Upper lobe of left lung (tissue), 6 donors: ENCODE data around the gene PRKCH. TPM values are rescaled to one million over a fixed set of nuclear protein-coding genes. Genes with fewer than 3 reads are reported as not detected.

Experiments
- ATAC-seq, 2 donors: fragments of 200-7000 bp; cut with Tn5 transposase; one replicate each; pipeline ENCODE4 v1.9.1; 2022; ENCODE audit warnings: mild to moderate bottlenecking in 2 of 2, moderate library complexity in 2 of 2; ENCODE audit not compliant: low FRiP score in 2 of 2
- DNase-seq, 2 donors: peaks; one replicate each; pipeline ENCODE4 v3.0.0-alpha.2; 2019 to 2020
- H3K27ac ChIP-seq, 4 donors: fragments of 200-600 bp; sonication (generic); one replicate each; pipeline ENCODE4 v1.5.1; 2016 to 2019
- H3K27me3 ChIP-seq, 4 donors: fragments of 200-600 bp; sonication (generic); one replicate each; pipeline ENCODE4 v1.5.1; 2017 to 2019
- H3K36me3 ChIP-seq, 4 donors: fragments of 200-600 bp; sonication (generic); one replicate each; pipeline ENCODE4 v1.5.1; 2016 to 2019
- H3K4me1 ChIP-seq, 4 donors: fragments of 200-600 bp; sonication (generic); one replicate each; pipeline ENCODE4 v1.5.1; 2018 to 2019
- H3K4me3 ChIP-seq, 4 donors: fragments of 200-600 bp; sonication (generic); one replicate each; pipeline ENCODE4 v1.5.1; 2017 to 2019; ENCODE audit warnings: mild to moderate bottlenecking in 2 of 4, moderate library complexity in 1 of 4
- H3K9me3 ChIP-seq, 4 donors: fragments of 200-600 bp; sonication (generic); one replicate each; pipeline ENCODE4 v1.5.1; 2018 to 2019
- EP300 ChIP-seq, 4 donors: sonication (generic); formaldehyde crosslinking; IDR thresholded peaks; one replicate each; pipeline ENCODE4 v1.5.1; 2017; ENCODE audit warnings: antibody characterized with exemption in 4 of 4, control low read depth in 2 of 4
- POLR2A ChIP-seq, 4 donors: fragments of 450-650 bp; IDR thresholded peaks; one replicate each; pipeline ENCODE4 v1.5.1; 2016 to 2017; ENCODE audit warnings: antibody characterized with exemption in 4 of 4, mild to moderate bottlenecking in 2 of 4
- POLR2AphosphoS5 ChIP-seq, 2 donors: sonication (generic); formaldehyde crosslinking; IDR thresholded peaks; one replicate each; pipeline ENCODE4 v1.5.1; 2017; ENCODE audit warnings: antibody characterized with exemption in 2 of 2
- WGBS, 2 donors: methylation state at CpG; one replicate each; pipeline ENCODE4 v1.1.5; 2017 to 2018; 5-methylcytosine and 5-hydroxymethylcytosine counted together
- total RNA-seq, 6 donors: library from RNA; depleted of rRNA in 4 of 6; stranded (reverse); fragments of >200 nt in 4 of 6; gene quantifications; one replicate each; pipeline versions ENCODE4 v1.1.0 to v1.2.1, GENCODE V29; 2016 to 2021
- TF ChIP-seq, protein P1 (sequence below), 6 experiments: fragments of 450-650 bp in 4 of 6; fragments of 200-600 bp in 2 of 6; sonication (generic) in 2 of 6; IDR thresholded peaks; one replicate each; pipeline ENCODE4 v1.5.1; 2016 to 2019; ENCODE audit warnings: antibody characterized with exemption in 6 of 6
- donor health status: DM: no; HTN: no; CAD: no; lungs with moderate emphysema.
- donor health status: DM: no; HTN: yes; CAD: no; lungs with severe emphysema.

Gene PRKCH
- total RNA-seq, 6 donors from 2014 or later = 54.0 to 102 (median 76.6) TPM

DNA sequence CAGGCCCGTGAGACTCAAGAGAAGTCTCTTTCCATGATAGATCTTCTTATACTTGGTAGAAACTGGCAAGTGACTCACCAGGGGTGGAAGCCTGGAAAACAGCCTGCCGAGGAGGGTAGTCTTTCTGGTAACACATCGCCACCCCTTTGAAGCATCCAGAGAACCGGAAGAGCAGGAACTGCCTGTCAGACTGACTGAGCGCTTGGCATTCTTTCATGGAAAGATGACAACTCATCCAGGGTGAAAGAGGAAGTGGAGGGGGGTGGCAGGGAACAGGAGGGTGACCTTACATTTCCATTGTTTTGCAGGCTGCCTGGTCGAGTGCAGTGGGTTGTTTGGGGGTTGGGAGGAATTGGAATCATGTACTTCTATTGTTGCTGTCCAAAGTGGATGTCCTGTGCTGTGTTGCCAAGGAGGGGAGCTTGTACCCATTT is 34.5 kb downstream of the PRKCH start:
- TF ChIP-seq POLR2AphosphoS5 (IDR thresholded peaks at IDR 0.05) (peak; percentile 93 to 98), POLR2A (IDR thresholded peaks at IDR 0.05) (peak in 1 of 4 donors; percentile 15), EP300 (IDR thresholded peaks at IDR 0.05) (peak in 3 of 4 donors; percentile 72 to 96 (median 96))
- TF ChIP-seq, protein P1, sequence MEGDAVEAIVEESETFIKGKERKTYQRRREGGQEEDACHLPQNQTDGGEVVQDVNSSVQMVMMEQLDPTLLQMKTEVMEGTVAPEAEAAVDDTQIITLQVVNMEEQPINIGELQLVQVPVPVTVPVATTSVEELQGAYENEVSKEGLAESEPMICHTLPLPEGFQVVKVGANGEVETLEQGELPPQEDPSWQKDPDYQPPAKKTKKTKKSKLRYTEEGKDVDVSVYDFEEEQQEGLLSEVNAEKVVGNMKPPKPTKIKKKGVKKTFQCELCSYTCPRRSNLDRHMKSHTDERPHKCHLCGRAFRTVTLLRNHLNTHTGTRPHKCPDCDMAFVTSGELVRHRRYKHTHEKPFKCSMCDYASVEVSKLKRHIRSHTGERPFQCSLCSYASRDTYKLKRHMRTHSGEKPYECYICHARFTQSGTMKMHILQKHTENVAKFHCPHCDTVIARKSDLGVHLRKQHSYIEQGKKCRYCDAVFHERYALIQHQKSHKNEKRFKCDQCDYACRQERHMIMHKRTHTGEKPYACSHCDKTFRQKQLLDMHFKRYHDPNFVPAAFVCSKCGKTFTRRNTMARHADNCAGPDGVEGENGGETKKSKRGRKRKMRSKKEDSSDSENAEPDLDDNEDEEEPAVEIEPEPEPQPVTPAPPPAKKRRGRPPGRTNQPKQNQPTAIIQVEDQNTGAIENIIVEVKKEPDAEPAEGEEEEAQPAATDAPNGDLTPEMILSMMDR (IDR thresholded peaks at IDR 0.05) = no peak
- Histone ChIP-seq H3K9me3 (no peaks in the 10 kb centered on the region), H3K27me3 (no peaks in the 10 kb centered on the region), H3K36me3 (no peaks in the 10 kb centered on the region), H3K4me3 (no peak overlapping the region), H3K4me1 (peaks cover 28 to 50% (median 38%) of the 10 kb centered on the region in 4 donors), H3K27ac (peak overlapping the region; percentile 60 to 82 (median 66))
- peak; percentile 74 to 90 for ATAC-seq
- peak in 1 of 2 donors; percentile 79 for DNase-seq
- WGBS, 2 donors = 11 to 13% methylated on average over 6 of the region's 6 CpGs

- no peaks in the 10 kb centered on the region for H3K27me3 ChIP-seq
- TF ChIP-seq POLR2AphosphoS5 (IDR thresholded peaks at IDR 0.05) (no peak), EP300 (IDR thresholded peaks at IDR 0.05) (no peak), POLR2A (IDR thresholded peaks at IDR 0.05) (no peak)
- TF ChIP-seq, protein P1 (IDR thresholded peaks at IDR 0.05) = no peak
- no peak for ATAC-seq
- DNase-seq = no peak
- H3K4me1 ChIP-seq = peaks cover 28 to 52% (median 40%) of the 10 kb centered on the region in 4 donors
- no peaks in the 10 kb centered on the region for H3K36me3 ChIP-seq
- H3K27ac ChIP-seq = peak overlapping the region; percentile 2 to 82 (median 66)
- no peaks in the 10 kb centered on the region for H3K9me3 ChIP-seq
- no peak overlapping the region for H3K4me3 ChIP-seq
- 81 to 95% methylated on average over 4 of the region's 4 CpGs for WGBS, 2 donors
Measured at GRCh38 chr14:61357123-61357522, 35.7 kb downstream of the PRKCH start.

DNA sequence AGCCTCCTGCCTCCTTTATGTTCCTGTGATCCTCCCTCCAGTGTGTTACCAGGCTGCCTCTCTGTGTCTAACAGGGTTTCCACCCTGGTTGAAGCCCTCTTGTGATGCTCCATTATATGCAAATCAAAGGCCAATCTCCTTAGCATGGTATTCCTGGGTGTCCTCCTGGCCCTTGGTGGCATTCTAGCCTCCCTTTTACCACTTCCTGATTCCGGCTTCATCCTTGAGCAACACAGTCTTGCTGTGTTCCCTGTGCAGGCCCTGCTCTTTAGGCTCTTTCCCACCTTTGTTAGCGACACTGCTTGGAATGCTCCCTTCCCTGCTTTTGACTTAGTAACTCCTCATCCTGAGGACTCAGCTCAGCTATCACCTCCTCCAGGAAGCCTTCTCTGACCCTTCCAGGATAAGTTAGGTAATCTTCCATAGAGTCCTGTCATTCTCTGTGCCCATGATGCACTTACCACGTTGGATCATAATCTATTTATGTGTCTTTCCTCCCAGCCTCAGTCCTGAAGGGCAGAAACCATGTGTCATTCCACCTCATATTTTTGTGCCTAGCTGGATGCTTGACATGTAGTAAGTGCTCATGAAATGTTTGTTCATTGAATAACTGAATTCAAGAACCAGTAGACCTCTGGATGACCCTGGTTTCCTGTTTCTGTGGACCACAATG is 37.3 kb downstream of the PRKCH start:
- peak overlapping the region in 2 of 4 donors; percentile 36 to 82 for H3K27ac ChIP-seq

GRCh38 chr14:61360796-61361525 is 39.6 kb downstream of the PRKCH start:
- H3K4me1 ChIP-seq = peaks cover 40 to 69% (median 47%) of the 10 kb centered on the region in 4 donors
- 71 to 88% methylated on average over 5 of the region's 5 CpGs for WGBS, 2 donors
- DNase-seq = no peak
- H3K36me3 ChIP-seq = no peaks in the 10 kb centered on the region
- H3K4me3 ChIP-seq = no peak overlapping the region
- TF ChIP-seq, protein P1 (IDR thresholded peaks at IDR 0.05) = no peak
- TF ChIP-seq POLR2A (IDR thresholded peaks at IDR 0.05) (no peak), POLR2AphosphoS5 (IDR thresholded peaks at IDR 0.05) (no peak), EP300 (IDR thresholded peaks at IDR 0.05) (no peak)
- no peaks in the 10 kb centered on the region for H3K27me3 ChIP-seq
- no peak overlapping the region for H3K27ac ChIP-seq
- H3K9me3 ChIP-seq = no peaks in the 10 kb centered on the region
- ATAC-seq = no peak

More for the DNA sequence above, 37.3 kb downstream of the PRKCH start:
- no peaks in the 10 kb centered on the region for H3K27me3 ChIP-seq
- DNase-seq = no peak
- 62 to 64% methylated on average over 3 of the region's 3 CpGs for WGBS, 2 donors
- ATAC-seq = no peak
- TF ChIP-seq, protein P1 (IDR thresholded peaks at IDR 0.05) = no peak
- TF ChIP-seq POLR2A (IDR thresholded peaks at IDR 0.05) (no peak), POLR2AphosphoS5 (IDR thresholded peaks at IDR 0.05) (no peak), EP300 (IDR thresholded peaks at IDR 0.05) (no peak)
- H3K9me3 ChIP-seq = no peaks in the 10 kb centered on the region
- no peak overlapping the region for H3K4me3 ChIP-seq
- peaks cover 39 to 55% (median 47%) of the 10 kb centered on the region in 4 donors for H3K4me1 ChIP-seq
- H3K36me3 ChIP-seq = no peaks in the 10 kb centered on the region
